Activated CD8-positive, alpha-beta T cell treated with anti-CD3 and anti-CD28 coated beads for 36 hours (primary cell): ENCODE results near the gene NSMCE1. TPM values are rescaled to one million over a fixed set of nuclear protein-coding genes. Genes with fewer than 3 reads are reported as not detected.
"Not testable (repeated sequence)": the region's sequence is repeated elsewhere in the genome, so short reads cannot be mapped to it uniquely, and the experiment has no call there.

Experiments used
- ATAC-seq: fragments of 200-7000 bp; cut with Tn5 transposase; one replicate; pipeline ENCODE4 v1.10.0; 2021; ENCODE audit warnings: mild to moderate bottlenecking, moderate library complexity
- CTCF ChIA-PET: fragments of 350-600 bp; sonication (Branson Sonifier 250); formaldehyde crosslinking; loops from one replicate; lab custom pipeline; 2021; ENCODE audit warnings: antibody characterized with exemption; lab: Charles Lee
- POLR2A ChIA-PET: fragments of 350-600 bp; sonication (Branson Sonifier 250); formaldehyde crosslinking; loops from one replicate; lab custom pipeline; 2021; ENCODE audit warnings: antibody characterized with exemption; lab: Charles Lee
- DNase-seq: peaks from one replicate; pipeline ENCODE4 v3.0.0-alpha.2; 2020
- H3K27ac Mint-ChIP-seq: one replicate; pipeline ENCODE4 v1.8.0; 2021; ENCODE audit warnings: mild to moderate bottlenecking, mixed read lengths
- H3K27me3 Mint-ChIP-seq: one replicate; pipeline ENCODE4 v1.8.0; 2021; ENCODE audit warnings: mixed read lengths
- H3K36me3 Mint-ChIP-seq: one replicate; pipeline ENCODE4 v1.8.0; 2021; ENCODE audit warnings: low read depth, mixed read lengths
- H3K4me1 Mint-ChIP-seq: one replicate; pipeline ENCODE4 v1.8.0; 2021; ENCODE audit warnings: low read depth, mixed read lengths
- H3K4me3 Mint-ChIP-seq: one replicate; pipeline ENCODE4 v1.8.0; 2021; ENCODE audit warnings: mild to moderate bottlenecking, moderate library complexity, mixed read lengths
- H3K9me3 Mint-ChIP-seq: one replicate; pipeline ENCODE4 v1.8.0; 2021; ENCODE audit warnings: mixed read lengths
- intact Hi-C: fragments of 100-400 bp; cut with micrococcal nuclease; formaldehyde crosslinking; loops from one replicate; pipeline ENCODE4 v1.10.0; 2022
- total RNA-seq, 2 experiments: library from RNA; stranded (reverse); gene quantifications; one replicate each; pipeline ENCODE4 v1.2.3, GENCODE V29; 2021
- TF ChIP-seq, protein P1 (sequence below): fragments of 200-600 bp; IDR thresholded peaks from one replicate; pipeline ENCODE4 v1.8.0; 2022; ENCODE audit warnings: antibody characterized with exemption, mild to moderate bottlenecking

The NSMCE1 gene
- total RNA-seq, 2 experiments from 2014 or later: 150 to 156 TPM

DNA sequence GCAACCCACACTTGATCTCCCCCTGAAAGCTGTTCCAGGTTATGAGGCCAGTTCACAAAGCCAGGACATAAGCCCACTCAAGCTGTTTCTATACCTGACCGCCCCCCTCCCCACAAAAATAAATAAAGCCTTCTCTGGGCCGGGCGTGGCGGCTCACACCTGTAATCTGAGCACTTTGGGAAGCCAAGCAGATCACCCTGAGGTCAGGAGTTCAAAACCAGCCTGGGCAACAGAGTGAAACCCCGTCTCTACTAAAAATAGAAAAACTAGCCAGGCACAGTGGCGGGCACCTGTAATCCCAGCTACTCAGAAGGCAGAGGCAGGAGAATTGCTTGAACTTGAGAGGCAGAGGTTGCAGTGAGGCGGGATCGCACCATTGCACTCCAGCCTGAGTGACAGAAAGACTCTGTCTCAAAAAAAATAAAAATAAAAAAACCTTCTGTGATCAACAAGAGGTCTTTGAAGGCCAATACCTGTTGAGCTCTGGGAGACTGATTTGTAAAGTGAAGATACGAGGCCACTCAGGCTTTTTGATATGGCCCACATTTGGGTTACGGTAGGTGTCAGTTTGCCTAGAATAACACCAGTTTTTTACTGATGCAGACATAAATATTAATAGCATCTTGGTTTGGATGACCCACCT lies 63.0 kb downstream of the NSMCE1 start:
- Mint-ChIP-seq H3K27ac (no peak overlapping the region), H3K9me3 (no peaks in the 10 kb centered on the region), H3K36me3 (peaks cover 5% of the 10 kb centered on the region), H3K4me3 (peak overlapping the region; percentile 83), H3K27me3 (no peaks in the 10 kb centered on the region), H3K4me1 (peaks cover 30% of the 10 kb centered on the region)
- intact Hi-C loops: no loop called here
- CTCF ChIA-PET: interaction anchor here (1.0 to 1.2 kb wide), 2 partner anchors 25 to 27 kb away, joined by 4 read pairs; no protein-coding TSS in a partner anchor
- no peak for ATAC-seq
- TF ChIP-seq, protein P1, sequence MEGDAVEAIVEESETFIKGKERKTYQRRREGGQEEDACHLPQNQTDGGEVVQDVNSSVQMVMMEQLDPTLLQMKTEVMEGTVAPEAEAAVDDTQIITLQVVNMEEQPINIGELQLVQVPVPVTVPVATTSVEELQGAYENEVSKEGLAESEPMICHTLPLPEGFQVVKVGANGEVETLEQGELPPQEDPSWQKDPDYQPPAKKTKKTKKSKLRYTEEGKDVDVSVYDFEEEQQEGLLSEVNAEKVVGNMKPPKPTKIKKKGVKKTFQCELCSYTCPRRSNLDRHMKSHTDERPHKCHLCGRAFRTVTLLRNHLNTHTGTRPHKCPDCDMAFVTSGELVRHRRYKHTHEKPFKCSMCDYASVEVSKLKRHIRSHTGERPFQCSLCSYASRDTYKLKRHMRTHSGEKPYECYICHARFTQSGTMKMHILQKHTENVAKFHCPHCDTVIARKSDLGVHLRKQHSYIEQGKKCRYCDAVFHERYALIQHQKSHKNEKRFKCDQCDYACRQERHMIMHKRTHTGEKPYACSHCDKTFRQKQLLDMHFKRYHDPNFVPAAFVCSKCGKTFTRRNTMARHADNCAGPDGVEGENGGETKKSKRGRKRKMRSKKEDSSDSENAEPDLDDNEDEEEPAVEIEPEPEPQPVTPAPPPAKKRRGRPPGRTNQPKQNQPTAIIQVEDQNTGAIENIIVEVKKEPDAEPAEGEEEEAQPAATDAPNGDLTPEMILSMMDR: no peak
- POLR2A ChIA-PET: interaction anchor here (1.0 to 2.2 kb wide), 4 partner anchors 8 to 163 kb away, joined by 3 to 11 read pairs (median 4); no protein-coding TSS in a partner anchor
- DNase-seq: no peak

DNA sequence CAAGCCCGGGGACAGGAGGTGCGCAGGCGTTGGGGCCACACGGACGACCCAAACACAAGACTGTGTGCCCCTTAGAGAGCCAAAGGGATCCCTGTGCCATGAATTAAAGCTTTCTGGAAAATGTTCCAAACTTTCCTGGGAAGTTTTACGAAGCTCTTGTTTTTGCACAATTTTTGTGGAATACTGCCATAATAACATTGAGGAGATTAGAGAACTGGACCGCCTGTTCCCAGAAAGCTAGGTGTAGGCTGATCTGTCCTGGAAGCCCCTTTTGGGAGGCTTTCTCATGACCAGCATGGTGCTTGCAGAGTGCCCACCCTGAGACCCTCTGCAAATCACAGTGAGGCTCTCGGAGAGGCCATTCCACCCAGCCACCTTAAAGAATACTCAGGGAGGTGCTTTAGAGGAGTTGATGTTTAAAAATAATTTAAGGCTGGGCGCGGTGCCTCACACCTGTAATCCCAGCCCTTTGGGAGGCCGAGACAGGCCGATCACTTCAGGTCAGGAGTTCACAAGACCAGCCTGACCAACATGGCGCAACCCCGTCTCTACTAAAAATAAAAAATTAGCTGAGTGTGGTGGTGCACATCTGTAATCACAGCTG lies 64.2 kb downstream of the NSMCE1 start:
- H3K4me1 Mint-ChIP-seq: peaks cover 41% of the 10 kb centered on the region
- POLR2A ChIA-PET: interaction anchor here (0.9 to 3.0 kb wide), 11 partner anchors 9 to 246 kb away, joined by 3 to 11 read pairs (median 4); no protein-coding TSS in a partner anchor
- peaks cover 3% of the 10 kb centered on the region for H3K36me3 Mint-ChIP-seq
- no peaks in the 10 kb centered on the region for H3K9me3 Mint-ChIP-seq
- TF ChIP-seq, protein P1: no peak
- intact Hi-C loops: loop anchor here (5.0 kb wide), 1 partner anchor 33 kb away; no protein-coding TSS in a partner anchor
- H3K4me3 Mint-ChIP-seq: peak overlapping the region; percentile 83
- DNase-seq (no peak), ATAC-seq (no peak)
- H3K27ac Mint-ChIP-seq: peak overlapping the region; percentile 100
- H3K27me3 Mint-ChIP-seq: no peaks in the 10 kb centered on the region
- CTCF ChIA-PET: interaction anchor here (0.8 to 3.6 kb wide), 9 partner anchors 17 to 163 kb away, joined by 3 to 22 read pairs (median 4); no protein-coding TSS in a partner anchor

DNA sequence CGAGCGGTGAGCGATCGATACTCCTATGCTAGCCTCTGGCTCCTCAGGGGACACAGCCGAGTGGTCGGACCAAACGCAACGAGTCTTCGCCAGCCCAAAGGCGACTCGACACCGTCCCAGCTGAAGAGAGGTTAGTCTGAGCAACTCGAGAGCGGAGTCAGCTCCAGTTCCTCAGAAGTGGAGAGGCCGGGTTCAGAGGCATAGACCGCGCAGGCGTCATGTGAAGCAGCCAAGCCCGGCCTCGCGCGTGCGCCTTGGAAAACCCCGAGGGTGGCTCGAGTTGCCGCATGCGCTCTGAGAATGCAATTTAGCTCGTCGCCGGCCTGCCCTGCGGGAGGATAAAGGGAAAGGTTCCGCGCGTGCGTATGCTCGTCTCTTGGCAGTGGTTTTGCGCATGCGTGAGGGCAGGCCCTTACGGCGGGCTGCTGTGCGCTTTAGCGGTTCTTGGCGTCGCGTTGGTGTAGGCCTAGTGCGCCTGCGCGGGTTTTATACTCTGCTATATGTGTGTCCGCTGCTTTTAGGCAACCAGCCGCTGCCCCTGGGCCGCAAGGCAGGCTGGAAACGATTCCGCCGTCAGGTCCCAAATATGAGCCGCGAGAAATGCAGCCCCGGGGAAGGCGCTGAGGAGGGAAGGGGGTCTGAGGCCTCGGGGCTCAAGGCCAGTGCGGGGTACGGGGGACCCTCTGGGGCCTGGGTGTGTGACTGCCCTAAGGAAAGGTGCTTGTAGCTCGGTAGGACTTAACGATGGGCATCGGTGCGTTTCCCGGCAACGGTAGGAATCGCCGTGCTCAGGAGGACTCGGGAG lies 64.9 kb downstream of the NSMCE1 start, which contains the start of gene KDM8:
Gene KDM8, plus strand, starts transcription at position 20 of the 805 bp plus-strand sequence. CDS start 6,598 bp downstream, outside the sequence.
- CTCF ChIA-PET: interaction anchor here (0.8 to 3.6 kb wide), 11 partner anchors 10 to 164 kb away, joined by 3 to 22 read pairs (median 4); no protein-coding TSS in a partner anchor
- POLR2A ChIA-PET: interaction anchor here (0.5 to 3.0 kb wide), 12 partner anchors 13 to 1946 kb away, joined by 3 to 10 read pairs (median 3); partner anchors contain the start of gene ZKSCAN2
- H3K27ac Mint-ChIP-seq: peak within 1 kb of the TSS; percentile 100
- TF ChIP-seq, protein P1: no peak
- ATAC-seq: peak; percentile 92
- peaks cover 48% of the 10 kb centered on the region for H3K4me1 Mint-ChIP-seq
- intact Hi-C loops: loop anchor here (5.0 kb wide), 1 partner anchor 34 kb away; no protein-coding TSS in a partner anchor
- H3K27me3 Mint-ChIP-seq: no peaks in the 10 kb centered on the region
- H3K36me3 Mint-ChIP-seq: peaks cover 3% of the 10 kb centered on the region
- DNase-seq: peak; percentile 99
- H3K9me3 Mint-ChIP-seq: peaks cover 3% of the 10 kb centered on the region
- peak within 1 kb of the TSS; percentile 83 for H3K4me3 Mint-ChIP-seq

DNA sequence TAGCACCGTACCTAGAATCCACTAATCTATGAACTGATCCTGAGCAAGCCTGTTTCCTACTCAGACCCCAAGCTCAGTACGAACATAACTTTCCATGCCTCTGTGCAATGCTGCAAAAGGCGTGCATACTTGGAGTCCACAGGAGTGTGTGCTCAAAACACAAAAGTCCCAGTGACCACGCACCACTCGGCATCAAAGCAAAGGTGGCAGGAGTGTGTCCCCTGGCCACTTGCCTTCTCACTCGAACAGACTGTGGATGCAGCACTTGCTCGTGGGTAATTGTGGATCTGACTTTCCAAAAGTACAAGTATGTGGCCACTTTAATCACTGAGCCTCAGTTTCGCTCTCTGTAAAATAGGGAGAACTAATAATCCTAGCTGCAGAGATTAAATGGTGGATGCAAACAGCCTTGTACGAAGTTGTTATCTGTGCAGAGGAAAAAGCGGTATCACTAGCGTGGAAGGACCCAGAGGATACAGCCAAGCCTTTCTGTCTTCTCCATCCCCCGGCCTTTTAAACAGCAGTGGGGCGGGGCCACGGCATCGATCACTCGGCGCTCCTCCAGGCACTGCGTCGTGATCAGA lies 65.6 kb downstream of the NSMCE1 start:
- TF ChIP-seq, protein P1: no peak
- H3K4me1 Mint-ChIP-seq: peaks cover 54% of the 10 kb centered on the region
- ChIA-PET CTCF (interaction anchor here (0.8 to 3.6 kb wide), 10 partner anchors 10 to 164 kb away, joined by 3 to 22 read pairs (median 4); no protein-coding TSS in a partner anchor), POLR2A (interaction anchor here (0.9 to 3.0 kb wide), 7 partner anchors 9 to 165 kb away, joined by 3 to 10 read pairs (median 3); no protein-coding TSS in a partner anchor)
- H3K36me3 Mint-ChIP-seq: peaks cover 3% of the 10 kb centered on the region
- H3K9me3 Mint-ChIP-seq: peaks cover 3% of the 10 kb centered on the region
- ATAC-seq (peak; percentile 78), DNase-seq (peak; percentile 96)
- no peaks in the 10 kb centered on the region for H3K27me3 Mint-ChIP-seq
- peak overlapping the region; percentile 100 for H3K27ac Mint-ChIP-seq
- peak overlapping the region; percentile 83 for H3K4me3 Mint-ChIP-seq
- intact Hi-C loops: loop anchor here (5.0 kb wide), 1 partner anchor 34 kb away; no protein-coding TSS in a partner anchor

DNA sequence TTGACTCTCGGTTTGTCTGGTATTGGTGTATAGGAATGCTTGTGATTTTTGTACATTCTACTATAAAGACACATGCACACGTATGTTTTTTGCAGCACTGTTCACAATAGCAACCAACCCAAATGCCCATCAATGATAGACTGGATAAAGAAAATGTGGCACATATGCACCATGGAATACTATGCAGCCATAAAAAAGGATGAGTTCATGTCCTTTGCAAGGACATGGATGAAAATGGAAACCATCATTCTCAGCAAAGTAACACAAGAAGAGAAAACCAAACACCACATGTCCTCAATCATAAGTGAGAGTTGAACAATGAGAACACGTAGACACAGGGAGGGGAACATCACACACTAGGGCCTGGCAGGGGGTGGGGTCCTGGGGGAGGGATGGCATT lies 67.7 kb downstream of the NSMCE1 start:
- DNase-seq, ATAC-seq, H3K36me3 Mint-ChIP-seq, H3K4me3 Mint-ChIP-seq, H3K27me3 Mint-ChIP-seq, CTCF ChIA-PET, POLR2A ChIA-PET, H3K9me3 Mint-ChIP-seq: not testable (repeated sequence)
- intact Hi-C loops: loop anchor here (5.0 kb wide), 1 partner anchor 36 kb away; no protein-coding TSS in a partner anchor
- Mint-ChIP-seq H3K4me1 (peaks cover 67% of the 10 kb centered on the region), H3K27ac (peak overlapping the region; percentile 35)
